Astrocyte (in vitro differentiated cells and primary cell): Measurements from ENCODE around the gene MARCOL. TPM values are rescaled to one million over a fixed set of nuclear protein-coding genes. Genes with fewer than 3 reads are reported as not detected.

ENCODE experiments used
- DNase-seq: peaks from one replicate; pipeline ENCODE4 v3.0.0-alpha.2; 2010; ENCODE audit warnings: low read depth
- FAIRE-seq: peaks from 2 replicates; lab custom pipeline; 2011; peaks lifted over from hg19 to GRCh38; lab: Jason Lieb, UNC
- H2AFZ ChIP-seq: 2 replicates; pipeline ENCODE4 v1.6.0; 2012; ENCODE audit warnings: low read depth, low read length, inconsistent platforms
- H3K27ac ChIP-seq: 2 replicates; pipeline ENCODE4 v1.5.1; 2011; ENCODE audit warnings: low read depth, low read length, inconsistent platforms
- H3K27me3 ChIP-seq: 2 replicates; pipeline ENCODE4 v1.6.0; 2011; ENCODE audit warnings: low read length, inconsistent platforms; ENCODE audit not compliant: insufficient read depth
- H3K36me3 ChIP-seq: 2 replicates; pipeline ENCODE4 v1.5.1; 2011; ENCODE audit warnings: low read length, inconsistent platforms; ENCODE audit not compliant: insufficient read depth
- H3K4me1 ChIP-seq: 2 replicates; pipeline ENCODE4 v1.5.1; 2011; ENCODE audit warnings: low read length, inconsistent platforms; ENCODE audit not compliant: insufficient read depth
- H3K4me2 ChIP-seq: 2 replicates; pipeline ENCODE4 v1.6.0; 2012; ENCODE audit warnings: low read length, inconsistent platforms
- H3K4me3 ChIP-seq: 2 replicates; pipeline ENCODE4 v1.5.1; 2011; ENCODE audit warnings: low read depth, mild to moderate bottlenecking, low read length, inconsistent platforms; ENCODE audit not compliant: insufficient read depth
- H3K79me2 ChIP-seq: 2 replicates; pipeline ENCODE4 v1.6.0; 2012; ENCODE audit warnings: mild to moderate bottlenecking, low read length, inconsistent platforms; ENCODE audit not compliant: insufficient read depth
- H3K9ac ChIP-seq: 2 replicates; pipeline ENCODE4 v1.6.0; 2012; ENCODE audit warnings: mild to moderate bottlenecking, low read length, inconsistent platforms
- H3K9me3 ChIP-seq: 2 replicates; pipeline ENCODE4 v1.5.1; 2012; ENCODE audit warnings: low read depth, mild to moderate bottlenecking, low read length, inconsistent platforms; ENCODE audit not compliant: insufficient read depth
- H4K20me1 ChIP-seq: 2 replicates; pipeline ENCODE4 v1.6.0; 2012; ENCODE audit warnings: low read length, inconsistent platforms; ENCODE audit not compliant: insufficient read depth
- H3K27ac Mint-ChIP-seq: one replicate; pipeline ENCODE4 v1.8.0; 2021; ENCODE audit warnings: mild to moderate bottlenecking, mixed read lengths; ENCODE audit not compliant: unreplicated experiment
- H3K27me3 Mint-ChIP-seq: one replicate; pipeline ENCODE4 v1.8.0; 2021; ENCODE audit warnings: low read depth, mixed read lengths; ENCODE audit not compliant: unreplicated experiment
- H3K36me3 Mint-ChIP-seq: one replicate; pipeline ENCODE4 v1.8.0; 2021; ENCODE audit warnings: low read depth, mixed read lengths; ENCODE audit not compliant: unreplicated experiment
- H3K4me1 Mint-ChIP-seq: one replicate; pipeline ENCODE4 v1.8.0; 2021; ENCODE audit warnings: low read depth, mixed read lengths; ENCODE audit not compliant: unreplicated experiment
- H3K4me3 Mint-ChIP-seq: one replicate; pipeline ENCODE4 v1.8.0; 2021; ENCODE audit warnings: mild to moderate bottlenecking, moderate library complexity, mixed read lengths; ENCODE audit not compliant: unreplicated experiment
- H3K9me3 Mint-ChIP-seq: one replicate; pipeline ENCODE4 v1.8.0; 2021; ENCODE audit warnings: mild to moderate bottlenecking, mixed read lengths; ENCODE audit not compliant: unreplicated experiment
- EZH2 ChIP-seq: IDR thresholded peaks from 2 replicates; pipeline ENCODE4 v1.6.1; 2012; ENCODE audit warnings: mild to moderate bottlenecking, low read length, inconsistent platforms; ENCODE audit not compliant: insufficient read depth
- total RNA-seq: library from RNA; stranded (reverse); gene quantifications from 2 replicates; pipeline ENCODE4 v1.2.1, GENCODE V29; 2021
- TF ChIP-seq, protein P1 (sequence below): IDR thresholded peaks from 2 replicates; pipeline ENCODE4 v1.5.1; 2011; ENCODE audit warnings: low read depth, mild to moderate bottlenecking, inconsistent platforms, low read length, moderate library complexity; ENCODE audit not compliant: insufficient read depth

The MARCOL gene
- total RNA-seq, 1 donor from 2014 or later: not detected

- H3K4me1 Mint-ChIP-seq: no peaks in the 10 kb centered on the region
- H3K9me3 ChIP-seq: no peaks in the 10 kb centered on the region
- FAIRE-seq: no peak
Measured at GRCh38 chr5:148229840-148230239, 8.5 kb upstream of the MARCOL start.

GRCh38 chr5:148230240-148230639, 8.1 kb upstream of the MARCOL start:
- FAIRE-seq: no peak

More at GRCh38 chr5:148229840-148230239, 8.5 kb upstream of the MARCOL start:
- Histone ChIP-seq H3K27ac (no peak overlapping the region), H3K4me1 (no peaks in the 10 kb centered on the region), H3K4me3 (no peak overlapping the region), H3K79me2 (no peaks in the 10 kb centered on the region), H3K4me2 (no peak overlapping the region), H4K20me1 (no peaks in the 10 kb centered on the region), H2AFZ (no peak overlapping the region), H3K36me3 (no peaks in the 10 kb centered on the region), H3K9ac (no peak overlapping the region), H3K27me3 (no peaks in the 10 kb centered on the region)
- Mint-ChIP-seq H3K9me3 (no peaks in the 10 kb centered on the region), H3K4me3 (no peak overlapping the region), H3K27me3 (peaks cover 2% of the 10 kb centered on the region), H3K27ac (no peak overlapping the region), H3K36me3 (no peaks in the 10 kb centered on the region)
- DNase-seq: no peak
- TF ChIP-seq EZH2: no peak
- TF ChIP-seq, protein P1, sequence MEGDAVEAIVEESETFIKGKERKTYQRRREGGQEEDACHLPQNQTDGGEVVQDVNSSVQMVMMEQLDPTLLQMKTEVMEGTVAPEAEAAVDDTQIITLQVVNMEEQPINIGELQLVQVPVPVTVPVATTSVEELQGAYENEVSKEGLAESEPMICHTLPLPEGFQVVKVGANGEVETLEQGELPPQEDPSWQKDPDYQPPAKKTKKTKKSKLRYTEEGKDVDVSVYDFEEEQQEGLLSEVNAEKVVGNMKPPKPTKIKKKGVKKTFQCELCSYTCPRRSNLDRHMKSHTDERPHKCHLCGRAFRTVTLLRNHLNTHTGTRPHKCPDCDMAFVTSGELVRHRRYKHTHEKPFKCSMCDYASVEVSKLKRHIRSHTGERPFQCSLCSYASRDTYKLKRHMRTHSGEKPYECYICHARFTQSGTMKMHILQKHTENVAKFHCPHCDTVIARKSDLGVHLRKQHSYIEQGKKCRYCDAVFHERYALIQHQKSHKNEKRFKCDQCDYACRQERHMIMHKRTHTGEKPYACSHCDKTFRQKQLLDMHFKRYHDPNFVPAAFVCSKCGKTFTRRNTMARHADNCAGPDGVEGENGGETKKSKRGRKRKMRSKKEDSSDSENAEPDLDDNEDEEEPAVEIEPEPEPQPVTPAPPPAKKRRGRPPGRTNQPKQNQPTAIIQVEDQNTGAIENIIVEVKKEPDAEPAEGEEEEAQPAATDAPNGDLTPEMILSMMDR: no peak

More at GRCh38 chr5:148230240-148230639, 8.1 kb upstream of the MARCOL start:
- H3K36me3 Mint-ChIP-seq: no peaks in the 10 kb centered on the region
- H3K9me3 Mint-ChIP-seq: no peaks in the 10 kb centered on the region
- Histone ChIP-seq H4K20me1 (no peaks in the 10 kb centered on the region), H3K4me1 (no peaks in the 10 kb centered on the region), H3K4me2 (no peak overlapping the region), H3K4me3 (no peak overlapping the region), H3K79me2 (no peaks in the 10 kb centered on the region), H3K27me3 (no peaks in the 10 kb centered on the region), H2AFZ (no peak overlapping the region), H3K27ac (no peak overlapping the region), H3K36me3 (no peaks in the 10 kb centered on the region), H3K9ac (no peak overlapping the region), H3K9me3 (no peaks in the 10 kb centered on the region)
- no peak for TF ChIP-seq EZH2
- TF ChIP-seq, protein P1: no peak
- H3K4me1 Mint-ChIP-seq: no peaks in the 10 kb centered on the region
- DNase-seq: no peak
- H3K4me3 Mint-ChIP-seq: no peak overlapping the region
- no peak overlapping the region for H3K27ac Mint-ChIP-seq
- H3K27me3 Mint-ChIP-seq: peaks cover 2% of the 10 kb centered on the region
